Fibroblast of lung (primary cell): ENCODE measurements around the gene OCSTAMP. TPM values are rescaled to one million over a fixed set of nuclear protein-coding genes. Genes with fewer than 3 reads are reported as not detected.

ENCODE experiments used
- DNase-seq, 2 donors: peaks; one replicate each; pipeline versions ENCODE4 v3.0.0 to v3.0.0-alpha.2; 2010; ENCODE audit warnings: low read depth in 2 of 2
- H2AFZ ChIP-seq: 2 replicates; pipeline ENCODE4 v1.5.1; 2012; ENCODE audit warnings: low read length, control low read depth, inconsistent platforms
- H3K27ac ChIP-seq: 2 replicates; pipeline ENCODE4 v1.5.1; 2011; ENCODE audit warnings: low read length, control low read depth; ENCODE audit not compliant: insufficient read depth
- H3K27me3 ChIP-seq: 2 replicates; pipeline ENCODE4 v1.5.1; 2011; ENCODE audit warnings: mild to moderate bottlenecking, low read length; ENCODE audit not compliant: control insufficient read depth, insufficient read depth
- H3K36me3 ChIP-seq: 2 replicates; pipeline ENCODE4 v1.5.1; 2011; ENCODE audit warnings: low read length; ENCODE audit not compliant: control insufficient read depth, insufficient read depth
- H3K4me1 ChIP-seq: 2 replicates; pipeline ENCODE4 v1.5.1; 2011; ENCODE audit warnings: low read length; ENCODE audit not compliant: control insufficient read depth, insufficient read depth; ENCODE audit errors: extremely low read depth
- H3K4me2 ChIP-seq: 2 replicates; pipeline ENCODE4 v1.5.1; 2011; ENCODE audit warnings: low read length, control low read depth; ENCODE audit not compliant: insufficient read depth; ENCODE audit errors: extremely low read depth
- H3K4me3 ChIP-seq, 4 experiments: fragments of 200-600 bp in 1 of 4; sonication (generic) in 1 of 4; replicated peaks in 1 of 4; 2 replicates each; pipeline ENCODE4 v1.5.1; 2011 to 2016; ENCODE audit warnings: low read length in 4 of 4, low read depth in 3 of 4, mild to moderate bottlenecking in 3 of 4, control low read depth in 2 of 4, inconsistent platforms in 1 of 4, mixed read lengths in 1 of 4; ENCODE audit not compliant: insufficient read depth in 1 of 4; ENCODE audit errors: control extremely low read depth in 1 of 4
- H3K79me2 ChIP-seq: 2 replicates; pipeline ENCODE4 v1.5.1; 2012; ENCODE audit warnings: mild to moderate bottlenecking, low read length, inconsistent platforms; ENCODE audit not compliant: control insufficient read depth, insufficient read depth
- H3K9ac ChIP-seq: 2 replicates; pipeline ENCODE4 v1.5.1; 2011; ENCODE audit warnings: mild to moderate bottlenecking, low read length, control low read depth; ENCODE audit not compliant: insufficient read depth
- H3K9me3 ChIP-seq: 2 replicates; pipeline ENCODE4 v1.5.1; 2012; ENCODE audit warnings: low read depth, low read length; ENCODE audit not compliant: control insufficient read depth, insufficient read depth
- H4K20me1 ChIP-seq: 2 replicates; pipeline ENCODE4 v1.5.1; 2011; ENCODE audit warnings: low read length; ENCODE audit not compliant: control insufficient read depth, insufficient read depth; ENCODE audit errors: extremely low read depth
- EZH2 ChIP-seq: IDR thresholded peaks from 2 replicates; pipeline ENCODE4 v1.5.1; 2012; ENCODE audit warnings: low read length, control low read depth, mild to moderate bottlenecking; ENCODE audit errors: missing control alignments
- polyA plus RNA-seq, 2 donors: library from polyadenylated mRNA; depleted of rRNA in 1 of 2; stranded (reverse) in 1 of 2; unstranded in 1 of 2; fragments of >200 nt; gene quantifications; 2 replicates each; pipeline ENCODE4 v1.2.1, GENCODE V29; 2011 to 2012; ENCODE audit warnings: missing spikeins in 1 of 2
- total RNA-seq: library from RNA; depleted of rRNA; stranded (reverse); fragments of >200 nt; gene quantifications from 2 replicates; pipeline ENCODE4 v1.2.1, GENCODE V29; 2014
- TF ChIP-seq, protein P1 (sequence below), 2 donors: IDR thresholded peaks in 1 of 2; conservative IDR thresholded peaks in 1 of 2; 1 replicate in 1 of 2; 2 replicates in 1 of 2; pipeline ENCODE4 v1.5.1; 2011 to 2012; ENCODE audit warnings: low read length in 2 of 2, control low read depth in 1 of 2, inconsistent platforms in 1 of 2, low read depth in 1 of 2, mild to moderate bottlenecking in 1 of 2

The OCSTAMP gene
- total and polyA plus RNA-seq, 2 donors (not counting 1 experiment from before 2014, with no cell fraction given): not detected

- Histone ChIP-seq H3K27me3 (no peaks in the 10 kb centered on the region), H2AFZ (no peak overlapping the region), H3K79me2 (no peaks in the 10 kb centered on the region), H3K4me1 (no peaks in the 10 kb centered on the region), H4K20me1 (no peaks in the 10 kb centered on the region), H3K27ac (no peak overlapping the region), H3K9ac (no peak overlapping the region), H3K9me3 (no peaks in the 10 kb centered on the region), H3K36me3 (no peaks in the 10 kb centered on the region), H3K4me3 (no peak overlapping the region), H3K4me2 (no peak overlapping the region)
- no peak for DNase-seq
- TF ChIP-seq, protein P1, sequence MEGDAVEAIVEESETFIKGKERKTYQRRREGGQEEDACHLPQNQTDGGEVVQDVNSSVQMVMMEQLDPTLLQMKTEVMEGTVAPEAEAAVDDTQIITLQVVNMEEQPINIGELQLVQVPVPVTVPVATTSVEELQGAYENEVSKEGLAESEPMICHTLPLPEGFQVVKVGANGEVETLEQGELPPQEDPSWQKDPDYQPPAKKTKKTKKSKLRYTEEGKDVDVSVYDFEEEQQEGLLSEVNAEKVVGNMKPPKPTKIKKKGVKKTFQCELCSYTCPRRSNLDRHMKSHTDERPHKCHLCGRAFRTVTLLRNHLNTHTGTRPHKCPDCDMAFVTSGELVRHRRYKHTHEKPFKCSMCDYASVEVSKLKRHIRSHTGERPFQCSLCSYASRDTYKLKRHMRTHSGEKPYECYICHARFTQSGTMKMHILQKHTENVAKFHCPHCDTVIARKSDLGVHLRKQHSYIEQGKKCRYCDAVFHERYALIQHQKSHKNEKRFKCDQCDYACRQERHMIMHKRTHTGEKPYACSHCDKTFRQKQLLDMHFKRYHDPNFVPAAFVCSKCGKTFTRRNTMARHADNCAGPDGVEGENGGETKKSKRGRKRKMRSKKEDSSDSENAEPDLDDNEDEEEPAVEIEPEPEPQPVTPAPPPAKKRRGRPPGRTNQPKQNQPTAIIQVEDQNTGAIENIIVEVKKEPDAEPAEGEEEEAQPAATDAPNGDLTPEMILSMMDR (conservative IDR thresholded peaks at IDR 0.05 in 1 of 2, IDR thresholded peaks at IDR 0.05 in 1 of 2; ENCODE audit: low read depth in 1 of 2, low read length in 2 of 2): no peak
- TF ChIP-seq EZH2: no peak
Measured at GRCh38 chr20:46559001-46559400, 8.5 kb upstream of the OCSTAMP start.

DNA sequence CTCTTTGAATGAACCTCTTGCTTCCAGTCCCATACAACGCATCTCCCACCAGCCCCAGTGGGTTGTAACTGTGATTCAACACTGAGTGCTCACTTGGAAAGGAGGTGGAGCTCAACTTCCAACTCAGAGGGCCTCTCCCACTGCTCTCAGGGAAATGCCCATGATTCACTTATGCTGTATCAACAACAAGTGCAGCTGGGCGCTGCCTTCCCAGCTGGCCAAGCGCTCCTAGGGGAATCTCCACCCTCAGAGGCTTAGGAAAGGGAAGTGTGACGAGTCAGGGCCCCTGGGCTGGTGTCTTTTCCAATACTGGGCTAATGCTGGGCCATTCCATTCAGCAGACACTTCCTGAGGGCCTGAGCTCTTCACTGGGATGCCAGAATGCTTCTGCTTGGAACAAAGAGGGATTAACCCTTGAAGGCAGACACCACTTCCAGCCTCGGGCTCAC, 8.1 kb upstream of the OCSTAMP start:
- Histone ChIP-seq H3K9me3 (no peaks in the 10 kb centered on the region), H4K20me1 (no peaks in the 10 kb centered on the region), H3K27ac (no peak overlapping the region), H3K27me3 (no peaks in the 10 kb centered on the region), H3K36me3 (no peaks in the 10 kb centered on the region), H3K9ac (no peak overlapping the region), H3K4me1 (no peaks in the 10 kb centered on the region), H3K79me2 (no peaks in the 10 kb centered on the region), H3K4me2 (peak overlapping the region; percentile 9), H3K4me3 (no peak overlapping the region), H2AFZ (no peak overlapping the region)
- DNase-seq: peak; percentile 83 to 87
- TF ChIP-seq EZH2: no peak
- TF ChIP-seq, protein P1 (conservative IDR thresholded peaks at IDR 0.05 in 1 of 2, IDR thresholded peaks at IDR 0.05 in 1 of 2; ENCODE audit: low read depth in 1 of 2, low read length in 2 of 2): no peak

GRCh38 chr20:46557231-46557956, 6.9 kb upstream of the OCSTAMP start:
- TF ChIP-seq EZH2: no peak
- TF ChIP-seq, protein P1 (conservative IDR thresholded peaks at IDR 0.05 in 1 of 2, IDR thresholded peaks at IDR 0.05 in 1 of 2; ENCODE audit: low read depth in 1 of 2, low read length in 2 of 2): no peak
- DNase-seq: peak in 1 of 2 donors; percentile 21
- H4K20me1 ChIP-seq: no peaks in the 10 kb centered on the region
- no peak overlapping the region for H3K4me2 ChIP-seq
- H3K27me3 ChIP-seq: no peaks in the 10 kb centered on the region
- H3K4me1 ChIP-seq: no peaks in the 10 kb centered on the region
- H2AFZ ChIP-seq: no peak overlapping the region
- H3K36me3 ChIP-seq: no peaks in the 10 kb centered on the region
- H3K9ac ChIP-seq: no peak overlapping the region
- H3K27ac ChIP-seq: no peak overlapping the region
- no peaks in the 10 kb centered on the region for H3K9me3 ChIP-seq
- H3K4me3 ChIP-seq: no peak overlapping the region
- no peaks in the 10 kb centered on the region for H3K79me2 ChIP-seq
